PC-9 (cell line): Measurements from ENCODE around the gene DBX1.

Experiments
- EZH2 ChIP-seq: fragments of 200-600 bp; sonication (generic); IDR thresholded peaks from 2 replicates; pipeline ENCODE4 v1.8.0; 2017; ENCODE audit warnings: antibody characterized with exemption, low read depth
- TF ChIP-seq, protein P1 (sequence below): fragments of 200-600 bp; sonication (generic); conservative IDR thresholded peaks from 2 replicates; pipeline ENCODE4 v1.6.1; 2017; ENCODE audit warnings: mixed run types, antibody characterized with exemption, mild to moderate bottlenecking, moderate library complexity

GRCh38 chr11:20112291-20113148 lies 47.8 kb downstream of the DBX1 start:
- TF ChIP-seq, protein P1, sequence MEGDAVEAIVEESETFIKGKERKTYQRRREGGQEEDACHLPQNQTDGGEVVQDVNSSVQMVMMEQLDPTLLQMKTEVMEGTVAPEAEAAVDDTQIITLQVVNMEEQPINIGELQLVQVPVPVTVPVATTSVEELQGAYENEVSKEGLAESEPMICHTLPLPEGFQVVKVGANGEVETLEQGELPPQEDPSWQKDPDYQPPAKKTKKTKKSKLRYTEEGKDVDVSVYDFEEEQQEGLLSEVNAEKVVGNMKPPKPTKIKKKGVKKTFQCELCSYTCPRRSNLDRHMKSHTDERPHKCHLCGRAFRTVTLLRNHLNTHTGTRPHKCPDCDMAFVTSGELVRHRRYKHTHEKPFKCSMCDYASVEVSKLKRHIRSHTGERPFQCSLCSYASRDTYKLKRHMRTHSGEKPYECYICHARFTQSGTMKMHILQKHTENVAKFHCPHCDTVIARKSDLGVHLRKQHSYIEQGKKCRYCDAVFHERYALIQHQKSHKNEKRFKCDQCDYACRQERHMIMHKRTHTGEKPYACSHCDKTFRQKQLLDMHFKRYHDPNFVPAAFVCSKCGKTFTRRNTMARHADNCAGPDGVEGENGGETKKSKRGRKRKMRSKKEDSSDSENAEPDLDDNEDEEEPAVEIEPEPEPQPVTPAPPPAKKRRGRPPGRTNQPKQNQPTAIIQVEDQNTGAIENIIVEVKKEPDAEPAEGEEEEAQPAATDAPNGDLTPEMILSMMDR = no peak
- TF ChIP-seq EZH2 = no peak
